D721Med (cell line): ENCODE data around the gene KAZALD1.

Source experiments
- DNase-seq: peaks from one replicate; pipeline ENCODE4 v3.0.0; 2011; ENCODE audit warnings: low spot score; ENCODE audit not compliant: insufficient read length
- FAIRE-seq: peaks from 2 replicates; lab custom pipeline; 2011; peaks lifted over from hg19 to GRCh38; lab: Jason Lieb, UNC
- CTCF ChIP-seq: IDR thresholded peaks from 2 replicates; pipeline ENCODE4 v1.5.1; 2012; ENCODE audit warnings: mild to moderate bottlenecking, control low read depth; ENCODE audit not compliant: insufficient read depth; ENCODE audit errors: missing control alignments

The KAZALD1 gene

GRCh38 chr10:101099901-101100300 is 38.1 kb downstream of the KAZALD1 start:
- FAIRE-seq (no peak), DNase-seq (no peak)
- no peak for TF ChIP-seq CTCF

GRCh38 chr10:101101372-101101881 is 39.6 kb downstream of the KAZALD1 start:
- FAIRE-seq (no peak), DNase-seq (no peak)
- no peak for TF ChIP-seq CTCF

GRCh38 chr10:101103430-101103829 is 41.6 kb downstream of the KAZALD1 start:
- DNase-seq: no peak

GRCh38 chr10:101106351-101106750 is 44.6 kb downstream of the KAZALD1 start:
- no peak for DNase-seq
- no peak for TF ChIP-seq CTCF
- FAIRE-seq: no peak

More at GRCh38 chr10:101103430-101103829, 41.6 kb downstream of the KAZALD1 start:
- no peak for TF ChIP-seq CTCF
- no peak for FAIRE-seq

GRCh38 chr10:101107771-101108170 is 46.0 kb downstream of the KAZALD1 start:
- DNase-seq: no peak
- FAIRE-seq: no peak
- TF ChIP-seq CTCF: no peak

- FAIRE-seq (no peak), DNase-seq (no peak)
- no peak for TF ChIP-seq CTCF
Observed at GRCh38 chr10:101110856-101111523, 49.2 kb downstream of the KAZALD1 start.

GRCh38 chr10:101111547-101111946 is 49.8 kb downstream of the KAZALD1 start:
- DNase-seq: no peak
- TF ChIP-seq CTCF: no peak
- no peak for FAIRE-seq
